Lung (tissue), 12 donors: ENCODE results near the gene RBPJL. TPM values are rescaled to one million over a fixed set of nuclear protein-coding genes. Genes with fewer than 3 reads are reported as not detected.

ENCODE experiments used
- ATAC-seq: fragments of 200-7000 bp; cut with Tn5 transposase; one replicate; pipeline ENCODE4 v1.9.1; 2020; ENCODE audit warnings: moderate number of reproducible peaks; ENCODE audit not compliant: insufficient read depth, low FRiP score
- DNase-seq, 3 donors: peaks; one replicate each; pipeline ENCODE4 v3.0.0-alpha.2; 2013 to 2017
- H3K27ac ChIP-seq, 2 donors: one replicate each; pipeline ENCODE4 v1.5.1; 2013; ENCODE audit warnings: mild to moderate bottlenecking in 2 of 2, moderate library complexity in 2 of 2, control low read depth in 1 of 2, inconsistent platforms in 1 of 2, low read depth in 1 of 2, low read length in 1 of 2
- H3K27me3 ChIP-seq, 3 donors: one replicate each; pipeline ENCODE4 v1.5.1; 2013; ENCODE audit warnings: low read length in 2 of 3; ENCODE audit not compliant: control insufficient read depth in 3 of 3, insufficient read depth in 3 of 3
- H3K36me3 ChIP-seq, 4 donors: one replicate each; pipeline ENCODE4 v1.5.1; 2013; ENCODE audit warnings: low read length in 4 of 4, mild to moderate bottlenecking in 1 of 4, moderate library complexity in 1 of 4; ENCODE audit not compliant: control insufficient read depth in 4 of 4, insufficient read depth in 4 of 4
- H3K4me1 ChIP-seq, 5 donors: one replicate each; pipeline ENCODE4 v1.5.1; 2013; ENCODE audit warnings: low read length in 5 of 5, mild to moderate bottlenecking in 2 of 5, moderate library complexity in 1 of 5; ENCODE audit not compliant: control insufficient read depth in 5 of 5, insufficient read depth in 5 of 5
- H3K4me3 ChIP-seq: one replicate; pipeline ENCODE4 v1.5.1; 2013; ENCODE audit warnings: mild to moderate bottlenecking, control low read depth, moderate library complexity
- H3K9ac ChIP-seq, 2 donors: one replicate each; pipeline ENCODE4 v1.5.1; 2013; ENCODE audit warnings: low read length in 2 of 2, control low read depth in 1 of 2; ENCODE audit not compliant: insufficient read depth in 1 of 2
- H3K9me3 ChIP-seq, 4 donors: one replicate each; pipeline ENCODE4 v1.5.1; 2013; ENCODE audit warnings: low read length in 3 of 4, mild to moderate bottlenecking in 1 of 4, moderate library complexity in 1 of 4; ENCODE audit not compliant: control insufficient read depth in 4 of 4, insufficient read depth in 3 of 4
- WGBS, 2 donors: extraction: QIAGEN DNeasy Blood & Tissue Kit; methylation state at CpG; one replicate each; pipeline ENCODE4 v1.1.7; 2013; 5-methylcytosine and 5-hydroxymethylcytosine counted together
- polyA plus RNA-seq, 2 donors: library from polyadenylated mRNA; stranded (reverse); fragments of 200-250 nt; gene quantifications; one replicate each; pipeline ENCODE4 v1.2.1, GENCODE V29; 2013
- total RNA-seq, 2 donors: library from RNA; depleted of rRNA in 1 of 2; stranded (reverse); fragments of >200 nt in 1 of 2; gene quantifications; one replicate each; pipeline ENCODE4 v1.2.1, GENCODE V29; 2014 to 2021
- TF ChIP-seq, protein P1 (sequence below): IDR thresholded peaks from 2 replicates; pipeline ENCODE4 v1.5.1; 2012; ENCODE audit warnings: mild to moderate bottlenecking; ENCODE audit errors: control extremely low read depth, extremely low read depth
- donor health status: control.
- donor health status: control.
- donor health status: Bipolar disorder and iron deficiency.
- donor health status: healthy.
- donor health status: DM: yes; HTN: yes; CAD: no.

RBPJL gene
- total and polyA plus RNA-seq, 4 donors: 0.12 TPM; not detected in 3

DNA sequence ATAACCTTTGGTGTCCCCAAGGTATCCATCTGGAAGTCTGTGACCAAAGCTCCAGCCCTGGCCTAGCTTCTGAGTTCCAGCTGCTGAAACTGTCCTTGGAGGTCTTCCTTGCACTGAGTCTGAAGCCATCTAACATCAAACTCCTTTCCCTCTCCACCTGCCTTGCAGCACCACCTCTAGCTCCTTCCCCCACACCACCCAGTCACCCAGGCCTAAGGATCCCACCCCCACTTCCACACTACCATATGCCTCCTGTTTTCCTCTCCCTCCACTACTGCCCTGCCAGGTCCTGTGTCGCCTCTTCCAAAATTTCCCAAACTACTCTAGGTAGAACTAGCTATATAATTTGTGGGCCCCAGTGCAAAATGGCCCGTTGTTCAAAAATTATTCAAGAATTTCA lies 12.3 kb downstream of the RBPJL start:
- H3K9ac ChIP-seq: no peak overlapping the region
- H3K9me3 ChIP-seq: no peaks in the 10 kb centered on the region
- no peak overlapping the region for H3K4me3 ChIP-seq
- no peaks in the 10 kb centered on the region for H3K36me3 ChIP-seq
- no peak for DNase-seq
- H3K4me1 ChIP-seq: no peaks in the 10 kb centered on the region
- no peak overlapping the region for H3K27ac ChIP-seq
- TF ChIP-seq, protein P1, sequence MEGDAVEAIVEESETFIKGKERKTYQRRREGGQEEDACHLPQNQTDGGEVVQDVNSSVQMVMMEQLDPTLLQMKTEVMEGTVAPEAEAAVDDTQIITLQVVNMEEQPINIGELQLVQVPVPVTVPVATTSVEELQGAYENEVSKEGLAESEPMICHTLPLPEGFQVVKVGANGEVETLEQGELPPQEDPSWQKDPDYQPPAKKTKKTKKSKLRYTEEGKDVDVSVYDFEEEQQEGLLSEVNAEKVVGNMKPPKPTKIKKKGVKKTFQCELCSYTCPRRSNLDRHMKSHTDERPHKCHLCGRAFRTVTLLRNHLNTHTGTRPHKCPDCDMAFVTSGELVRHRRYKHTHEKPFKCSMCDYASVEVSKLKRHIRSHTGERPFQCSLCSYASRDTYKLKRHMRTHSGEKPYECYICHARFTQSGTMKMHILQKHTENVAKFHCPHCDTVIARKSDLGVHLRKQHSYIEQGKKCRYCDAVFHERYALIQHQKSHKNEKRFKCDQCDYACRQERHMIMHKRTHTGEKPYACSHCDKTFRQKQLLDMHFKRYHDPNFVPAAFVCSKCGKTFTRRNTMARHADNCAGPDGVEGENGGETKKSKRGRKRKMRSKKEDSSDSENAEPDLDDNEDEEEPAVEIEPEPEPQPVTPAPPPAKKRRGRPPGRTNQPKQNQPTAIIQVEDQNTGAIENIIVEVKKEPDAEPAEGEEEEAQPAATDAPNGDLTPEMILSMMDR: no peak
- ATAC-seq: no peak
- 51 to 69% methylated on average over 2 of the region's 2 CpGs for WGBS, 2 donors
- H3K27me3 ChIP-seq: peaks cover 0 to 36% (median 17%) of the 10 kb centered on the region in 3 donors

DNA sequence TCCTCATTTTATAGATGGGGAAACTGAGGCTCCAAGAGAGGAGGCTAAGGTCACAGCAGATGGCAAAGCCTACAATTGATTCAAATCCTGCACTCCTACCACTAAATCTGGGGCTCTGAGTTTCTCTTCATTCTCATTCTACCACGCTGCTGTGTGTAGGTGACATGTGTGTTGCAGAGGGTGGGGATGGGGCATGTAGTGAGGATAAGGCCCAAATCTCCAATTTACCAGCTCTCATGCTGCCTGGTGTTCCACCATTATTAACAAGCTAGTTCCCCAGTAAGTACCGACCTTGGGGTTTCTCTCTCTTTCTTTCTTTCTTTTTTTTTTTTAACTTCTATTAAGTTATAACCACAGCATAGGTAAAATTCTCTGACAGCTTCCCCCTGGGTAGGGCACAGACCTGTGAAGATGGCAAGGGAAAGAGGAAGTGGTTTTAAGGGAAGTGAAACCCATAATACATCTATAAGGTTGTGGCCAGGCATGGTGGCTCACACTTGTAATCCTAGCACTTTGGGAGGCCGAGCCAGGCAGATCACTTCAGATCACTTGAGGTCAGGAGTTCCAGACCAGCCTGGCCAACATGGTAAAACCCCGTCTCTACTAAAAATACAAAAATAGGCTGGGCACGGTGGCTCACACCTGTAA lies 14.4 kb downstream of the RBPJL start:
- peaks cover 0 to 27% (median 9%) of the 10 kb centered on the region in 3 donors for H3K27me3 ChIP-seq
- 65 to 68% methylated on average over 5 of the region's 5 CpGs for WGBS, 2 donors
- H3K36me3 ChIP-seq: peaks cover 0 to 6% (median 0%) of the 10 kb centered on the region in 4 donors
- ATAC-seq (no peak), DNase-seq (no peak)
- H3K9me3 ChIP-seq: no peaks in the 10 kb centered on the region
- TF ChIP-seq, protein P1: no peak
- H3K27ac ChIP-seq: no peak overlapping the region
- H3K4me1 ChIP-seq: no peaks in the 10 kb centered on the region
- H3K4me3 ChIP-seq: no peak overlapping the region
- no peak overlapping the region for H3K9ac ChIP-seq

- peaks cover 0 to 8% (median 0%) of the 10 kb centered on the region in 3 donors for H3K27me3 ChIP-seq
- TF ChIP-seq, protein P1: no peak
- H3K27ac ChIP-seq: no peak overlapping the region
- H3K9ac ChIP-seq: no peak overlapping the region
- no peak overlapping the region for H3K4me3 ChIP-seq
- H3K9me3 ChIP-seq: no peaks in the 10 kb centered on the region
- no peaks in the 10 kb centered on the region for H3K4me1 ChIP-seq
- peaks cover 2 to 15% (median 3%) of the 10 kb centered on the region in 4 donors for H3K36me3 ChIP-seq
- ATAC-seq (no peak), DNase-seq (peak in 2 of 3 donors; percentile 24 to 47)
- WGBS, 2 donors: 43 to 48% methylated on average over 7 of the region's 7 CpGs
These were observed 16.3 kb downstream of the RBPJL start for GRCh38 chr20:45322952-45323383.
